Esophagus muscularis mucosa (tissue), 3 donors: ENCODE results near the gene DNASE2B.

Experiments
- POLR2A ChIP-seq: fragments of 450-650 bp; IDR thresholded peaks from one replicate; pipeline ENCODE4 v1.6.1; 2017; ENCODE audit warnings: antibody characterized with exemption, moderate library complexity, mild to moderate bottlenecking, low read depth
- TF ChIP-seq, protein P1 (sequence below), 3 experiments: fragments of 200-600 bp in 2 of 3; fragments of 450-650 bp in 1 of 3; sonication (generic) in 2 of 3; IDR thresholded peaks; one replicate each; pipeline ENCODE4 v1.5.1; 2017 to 2019; ENCODE audit warnings: antibody characterized with exemption in 3 of 3, mild to moderate bottlenecking in 2 of 3, moderate library complexity in 1 of 3

GRCh38 chr1:84367219-84367618 is 31.1 kb upstream of the DNASE2B start:
- TF ChIP-seq, protein P1, sequence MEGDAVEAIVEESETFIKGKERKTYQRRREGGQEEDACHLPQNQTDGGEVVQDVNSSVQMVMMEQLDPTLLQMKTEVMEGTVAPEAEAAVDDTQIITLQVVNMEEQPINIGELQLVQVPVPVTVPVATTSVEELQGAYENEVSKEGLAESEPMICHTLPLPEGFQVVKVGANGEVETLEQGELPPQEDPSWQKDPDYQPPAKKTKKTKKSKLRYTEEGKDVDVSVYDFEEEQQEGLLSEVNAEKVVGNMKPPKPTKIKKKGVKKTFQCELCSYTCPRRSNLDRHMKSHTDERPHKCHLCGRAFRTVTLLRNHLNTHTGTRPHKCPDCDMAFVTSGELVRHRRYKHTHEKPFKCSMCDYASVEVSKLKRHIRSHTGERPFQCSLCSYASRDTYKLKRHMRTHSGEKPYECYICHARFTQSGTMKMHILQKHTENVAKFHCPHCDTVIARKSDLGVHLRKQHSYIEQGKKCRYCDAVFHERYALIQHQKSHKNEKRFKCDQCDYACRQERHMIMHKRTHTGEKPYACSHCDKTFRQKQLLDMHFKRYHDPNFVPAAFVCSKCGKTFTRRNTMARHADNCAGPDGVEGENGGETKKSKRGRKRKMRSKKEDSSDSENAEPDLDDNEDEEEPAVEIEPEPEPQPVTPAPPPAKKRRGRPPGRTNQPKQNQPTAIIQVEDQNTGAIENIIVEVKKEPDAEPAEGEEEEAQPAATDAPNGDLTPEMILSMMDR (IDR thresholded peaks at IDR 0.05) = no peak
- no peak for TF ChIP-seq POLR2A
